Skeletal muscle tissue (tissue), 4 donors: ENCODE measurements around the gene PERM1. TPM values are rescaled to one million over a fixed set of nuclear protein-coding genes. Genes with fewer than 3 reads are reported as not detected.
"Not testable (repeated sequence)": the region's sequence is repeated elsewhere in the genome, so short reads cannot be mapped to it uniquely, and the experiment has no call there.

Source experiments
- H3K27ac ChIP-seq: one replicate; pipeline ENCODE4 v1.7.0; 2013; ENCODE audit warnings: mild to moderate bottlenecking, low read depth, low read length, inconsistent platforms
- H3K27me3 ChIP-seq, 3 donors: one replicate each; pipeline ENCODE4 v1.7.0; 2013; ENCODE audit warnings: low read length in 3 of 3; ENCODE audit not compliant: control insufficient read depth in 3 of 3, insufficient read depth in 3 of 3
- H3K36me3 ChIP-seq, 3 donors: one replicate each; pipeline ENCODE4 v1.7.0; 2013; ENCODE audit warnings: low read length in 3 of 3; ENCODE audit not compliant: control insufficient read depth in 3 of 3, insufficient read depth in 3 of 3
- H3K4me1 ChIP-seq, 3 donors: one replicate each; pipeline ENCODE4 v1.7.0; 2013; ENCODE audit warnings: low read length in 3 of 3, mild to moderate bottlenecking in 3 of 3; ENCODE audit not compliant: control insufficient read depth in 3 of 3, insufficient read depth in 3 of 3
- H3K4me3 ChIP-seq, 3 donors: one replicate each; pipeline ENCODE4 v1.7.0; 2013; ENCODE audit warnings: low read length in 3 of 3
- H3K9ac ChIP-seq, 3 donors: one replicate each; pipeline ENCODE4 v1.7.0; 2013; ENCODE audit warnings: low read length in 3 of 3, mild to moderate bottlenecking in 3 of 3, moderate library complexity in 2 of 3, low read depth in 1 of 3
- H3K9me3 ChIP-seq, 3 donors: one replicate each; pipeline ENCODE4 v1.7.0; 2013; ENCODE audit warnings: low read length in 3 of 3; ENCODE audit not compliant: control insufficient read depth in 3 of 3
- total RNA-seq: library from RNA; depleted of rRNA; stranded (reverse); fragments of >200 nt; gene quantifications from one replicate; pipeline ENCODE4 v1.2.3, GENCODE V29; 2014
- donor health status: Osteomylitis.

PERM1 gene
- total RNA-seq, 1 donor from 2014 or later, result 3.1 TPM

DNA sequence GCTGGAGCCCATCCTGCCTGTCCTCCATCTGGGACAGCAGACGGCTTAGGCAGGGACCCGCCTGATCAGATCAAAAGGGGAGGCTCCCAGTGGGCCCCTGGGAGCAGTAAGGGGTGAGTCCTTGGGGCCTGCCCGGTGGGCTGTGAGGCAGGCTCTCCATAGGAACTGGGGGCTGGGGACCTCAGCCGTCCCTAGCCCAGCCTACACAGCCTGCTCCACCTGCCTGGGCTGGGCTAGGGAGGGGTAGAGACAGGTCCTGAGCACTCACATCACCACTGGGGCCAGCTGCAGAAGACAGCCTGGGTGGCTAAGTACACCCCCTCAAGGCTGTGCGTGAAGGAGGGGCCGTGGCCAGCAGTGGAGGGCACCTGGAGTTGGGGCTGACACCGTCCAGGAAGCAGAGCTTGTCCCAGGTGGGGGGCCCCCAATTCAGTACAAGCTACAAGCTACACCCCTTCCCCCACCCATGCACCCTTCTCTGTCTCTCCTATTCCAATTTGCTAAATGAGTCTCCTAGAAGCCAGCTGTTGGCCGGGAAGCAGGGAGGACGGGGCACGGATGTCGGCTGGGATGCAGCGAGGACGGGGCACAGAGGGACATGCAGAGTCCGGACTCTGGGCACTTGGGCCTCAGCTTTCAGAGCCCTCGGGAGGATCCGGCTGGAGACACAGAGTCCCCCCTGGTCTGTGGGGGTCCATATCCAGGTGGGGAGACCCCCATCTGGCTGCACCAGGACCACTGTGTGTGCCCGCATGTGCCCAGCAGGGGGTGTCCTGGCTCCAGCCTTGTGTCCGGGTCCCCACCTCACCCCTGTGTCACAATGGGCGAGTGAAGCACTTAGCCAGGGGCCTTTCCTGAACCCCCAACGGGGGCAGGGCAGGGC is 33.1 kb upstream of the PERM1 start:
- H3K27ac ChIP-seq, result peak overlapping the region; percentile 68

DNA sequence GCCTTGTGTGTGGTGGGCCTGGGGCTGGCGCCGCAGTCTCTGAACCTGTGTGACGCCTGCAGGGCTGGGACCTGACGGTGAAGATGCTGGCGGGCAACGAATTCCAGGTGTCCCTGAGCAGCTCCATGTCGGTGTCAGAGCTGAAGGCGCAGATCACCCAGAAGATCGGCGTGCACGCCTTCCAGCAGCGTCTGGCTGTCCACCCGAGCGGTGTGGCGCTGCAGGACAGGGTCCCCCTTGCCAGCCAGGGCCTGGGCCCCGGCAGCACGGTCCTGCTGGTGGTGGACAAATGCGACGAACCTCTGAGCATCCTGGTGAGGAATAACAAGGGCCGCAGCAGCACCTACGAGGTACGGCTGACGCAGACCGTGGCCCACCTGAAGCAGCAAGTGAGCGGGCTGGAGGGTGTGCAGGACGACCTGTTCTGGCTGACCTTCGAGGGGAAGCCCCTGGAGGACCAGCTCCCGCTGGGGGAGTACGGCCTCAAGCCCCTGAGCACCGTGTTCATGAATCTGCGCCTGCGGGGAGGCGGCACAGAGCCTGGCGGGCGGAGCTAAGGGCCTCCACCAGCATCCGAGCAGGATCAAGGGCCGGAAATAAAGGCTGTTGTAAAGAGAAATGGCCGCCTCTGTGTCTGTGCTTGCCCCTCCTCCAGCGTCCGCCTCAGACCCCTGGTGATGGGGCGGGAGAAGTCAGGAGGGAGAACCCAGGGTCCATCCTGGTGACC is 32.2 kb upstream of the PERM1 start:
- Histone ChIP-seq H3K27me3 (no peaks in the 10 kb centered on the region), H3K9me3 (no peaks in the 10 kb centered on the region), H3K36me3 (no peaks in the 10 kb centered on the region), H3K27ac (peak overlapping the region; percentile 68), H3K4me1 (peaks cover 15 to 19% (median 18%) of the 10 kb centered on the region in 3 donors), H3K9ac (peak overlapping the region; percentile 63 to 89 (median 77)), H3K4me3 (peak overlapping the region; percentile 75 to 97 (median 86))

More for the DNA sequence above, 33.1 kb upstream of the PERM1 start:
- H3K27me3 ChIP-seq, result no peaks in the 10 kb centered on the region
- H3K9ac ChIP-seq, result peak overlapping the region in 1 of 3 donors; percentile 40
- H3K9me3 ChIP-seq, result no peaks in the 10 kb centered on the region
- no peaks in the 10 kb centered on the region for H3K36me3 ChIP-seq
- H3K4me3 ChIP-seq, result no peak overlapping the region
- peaks cover 16 to 20% (median 19%) of the 10 kb centered on the region in 3 donors for H3K4me1 ChIP-seq

DNA sequence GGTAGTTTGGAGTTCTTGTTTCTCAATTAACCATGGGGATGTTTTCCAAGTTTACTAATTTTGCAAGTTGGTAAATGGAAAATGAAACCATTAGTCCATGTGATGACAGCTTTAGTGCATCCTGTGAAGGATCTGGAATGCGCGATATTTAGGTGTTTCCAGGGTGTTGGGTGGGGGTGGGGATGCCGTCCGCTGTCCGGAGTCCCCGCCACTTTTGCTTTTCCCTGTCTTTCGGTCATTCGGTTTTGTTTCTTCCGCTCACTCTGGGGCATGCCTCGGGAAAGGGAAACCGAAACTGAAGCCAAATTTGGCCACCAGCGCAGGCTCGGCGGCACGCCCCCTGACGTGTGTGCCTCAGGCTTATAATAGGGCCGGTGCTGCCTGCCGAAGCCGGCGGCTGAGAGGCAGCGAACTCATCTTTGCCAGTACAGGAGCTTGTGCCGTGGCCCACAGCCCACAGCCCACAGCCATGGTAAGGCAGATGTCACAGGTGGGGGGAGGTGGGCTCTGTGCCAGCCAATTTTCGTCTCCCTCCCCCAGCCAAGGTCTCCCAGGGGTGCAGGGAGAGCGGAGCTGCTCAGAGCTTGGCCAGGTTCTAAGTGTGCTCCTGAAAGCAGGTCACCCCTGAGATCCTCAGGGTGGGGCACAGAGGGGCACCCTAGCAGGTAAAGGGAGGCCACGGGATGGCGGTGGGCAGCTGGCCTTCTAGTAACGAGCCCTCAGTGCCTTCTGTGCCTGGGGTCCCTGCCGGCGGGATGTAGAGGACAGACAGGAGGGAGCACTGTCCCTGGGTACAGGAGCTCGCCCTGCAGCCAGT is 31.4 kb upstream of the PERM1 start, which contains the start of gene ISG15:
Gene ISG15 (plus strand): TSS at position 393 of the 817 bp plus-strand sequence. CDS start 77 bp downstream, at position 470.
- Histone ChIP-seq H3K9me3 (no peaks in the 10 kb centered on the region), H3K4me3 (peak within 1 kb of the TSS; percentile 75 to 97 (median 86)), H3K27ac (peak within 1 kb of the TSS; percentile 68), H3K9ac (peak within 1 kb of the TSS; percentile 71 to 89 (median 77)), H3K4me1 (peaks cover 14 to 18% (median 16%) of the 10 kb centered on the region in 3 donors), H3K27me3 (no peaks in the 10 kb centered on the region), H3K36me3 (no peaks in the 10 kb centered on the region)

DNA sequence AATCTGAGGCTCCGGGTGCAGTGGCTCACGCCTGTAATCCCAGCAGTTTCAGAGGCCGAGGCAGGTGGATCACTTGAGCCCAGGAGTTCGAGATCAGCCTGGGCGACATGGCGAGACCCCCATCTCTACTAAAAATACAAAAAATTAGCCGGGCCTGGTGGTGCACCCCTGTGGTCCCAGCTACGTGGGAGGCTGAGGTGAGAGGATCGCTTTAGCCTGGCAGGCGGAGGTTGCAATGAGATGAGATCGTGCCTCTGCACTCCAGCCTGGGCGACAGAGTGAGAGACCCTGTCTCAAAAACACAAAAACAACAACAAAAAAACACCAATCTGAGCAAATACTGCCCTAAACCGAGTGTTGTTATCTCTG is 30.8 kb upstream of the PERM1 start:
- Histone ChIP-seq H3K9ac (peak overlapping the region; percentile 71 to 89 (median 71)), H3K4me3 (peak overlapping the region; percentile 75 to 97 (median 86)), H3K27ac (peak overlapping the region; percentile 68), H3K4me1 (peaks cover 14 to 18% (median 16%) of the 10 kb centered on the region in 3 donors)
- not testable (repeated sequence) for H3K36me3 ChIP-seq, H3K27me3 ChIP-seq, H3K9me3 ChIP-seq

DNA sequence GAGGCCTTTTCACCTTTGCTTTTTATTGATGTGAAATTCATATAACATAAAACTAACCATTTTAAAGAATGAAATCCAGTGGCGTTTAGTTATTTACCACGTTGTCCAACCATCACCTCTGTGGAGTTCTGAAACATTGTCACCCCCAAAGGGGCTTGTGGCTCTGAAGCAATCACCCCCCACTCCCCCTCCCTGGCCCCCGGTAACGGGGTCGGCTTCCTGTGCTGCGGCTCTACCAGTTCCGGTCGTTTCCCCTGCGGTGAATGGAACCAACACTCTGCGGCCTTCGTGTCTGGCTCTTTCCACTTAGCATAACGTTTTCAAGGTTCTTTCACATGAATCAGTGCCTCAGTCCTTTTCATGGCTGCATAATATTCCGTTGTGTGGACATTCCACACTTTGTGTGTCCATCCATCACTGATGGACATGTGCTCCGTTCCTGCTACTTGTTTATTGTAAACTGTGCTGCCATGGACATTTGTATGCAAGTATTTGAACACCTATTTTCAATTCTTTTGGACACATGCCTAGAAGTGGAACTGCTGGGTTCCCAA is 29.6 kb upstream of the PERM1 start:
- Histone ChIP-seq H3K36me3 (no peaks in the 10 kb centered on the region), H3K9me3 (no peaks in the 10 kb centered on the region), H3K27ac (no peak overlapping the region), H3K4me1 (peaks cover 15 to 18% (median 16%) of the 10 kb centered on the region in 3 donors), H3K9ac (no peak overlapping the region), H3K4me3 (no peak overlapping the region), H3K27me3 (peaks cover 0 to 6% (median 2%) of the 10 kb centered on the region in 3 donors)

DNA sequence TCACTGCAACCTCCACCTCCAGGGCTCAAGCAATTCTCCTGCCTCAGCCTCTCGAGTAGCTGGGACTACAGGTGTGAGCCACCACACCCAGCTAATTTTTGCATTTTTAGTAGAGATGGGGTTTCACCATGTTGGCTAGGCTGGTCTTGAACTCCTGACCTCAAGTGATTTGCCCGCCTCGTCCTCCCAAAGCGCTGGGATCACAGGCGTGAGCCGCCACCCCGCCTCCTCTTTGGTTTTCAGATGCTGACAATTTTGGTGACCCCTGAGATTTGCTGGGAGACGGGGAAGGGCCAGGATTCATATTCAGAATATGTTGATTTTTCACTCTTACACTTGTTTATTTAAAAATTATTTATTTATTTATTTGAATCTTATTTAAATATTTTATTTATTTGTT is 28.2 kb upstream of the PERM1 start:
- H3K27ac ChIP-seq, H3K9me3 ChIP-seq, H3K4me3 ChIP-seq, H3K36me3 ChIP-seq, H3K9ac ChIP-seq: not testable (repeated sequence)
- H3K27me3 ChIP-seq, result peaks cover 5 to 13% (median 7%) of the 10 kb centered on the region in 3 donors
- peaks cover 25 to 27% (median 27%) of the 10 kb centered on the region in 3 donors for H3K4me1 ChIP-seq

DNA sequence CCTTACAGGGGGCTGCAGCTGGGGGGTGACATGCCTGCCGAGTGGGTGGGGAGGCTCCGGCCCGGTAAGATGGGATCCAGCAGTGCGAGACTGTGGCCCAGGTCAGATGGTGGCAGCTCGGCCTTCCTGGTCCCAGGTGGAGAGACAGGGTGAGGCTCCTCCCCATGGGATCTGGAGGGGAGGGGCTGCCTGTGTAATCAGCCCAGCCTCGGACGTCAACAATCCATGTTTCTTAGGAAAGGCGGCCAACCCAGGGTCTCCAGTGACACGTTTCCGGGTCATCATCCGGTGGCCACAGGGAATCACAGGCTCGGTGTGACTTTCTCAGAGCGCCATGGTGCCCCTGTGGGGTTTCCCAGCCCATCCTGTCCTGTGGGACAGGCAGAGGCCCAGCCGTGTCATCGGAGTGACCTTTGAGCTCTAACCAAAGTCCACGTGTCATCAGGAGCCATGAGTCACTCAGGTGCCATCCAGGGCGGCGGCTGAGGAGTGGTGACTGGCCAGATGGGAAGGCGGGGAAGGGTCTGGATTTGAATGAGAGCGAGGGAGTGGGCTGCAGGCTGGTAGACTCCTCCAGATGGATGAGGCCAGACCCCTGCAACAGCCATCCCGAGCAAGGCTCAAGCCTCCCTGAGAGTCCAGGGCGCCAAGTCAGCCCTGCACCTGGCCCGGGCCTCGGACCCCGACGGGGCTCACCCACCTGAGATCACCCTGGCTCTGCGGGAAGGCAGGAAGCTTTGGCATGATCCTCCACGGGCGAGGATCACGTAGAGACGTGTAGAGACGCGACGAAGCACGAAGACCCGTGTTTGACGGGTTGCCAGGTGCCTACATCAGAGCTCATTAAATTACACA is 24.6 kb upstream of the PERM1 start:
- Histone ChIP-seq H3K4me3 (no peak overlapping the region), H3K36me3 (no peaks in the 10 kb centered on the region), H3K9me3 (no peaks in the 10 kb centered on the region), H3K27me3 (peaks cover 5 to 33% (median 15%) of the 10 kb centered on the region in 3 donors), H3K9ac (peak overlapping the region in 1 of 3 donors; percentile 16), H3K27ac (no peak overlapping the region), H3K4me1 (peaks cover 20 to 24% (median 23%) of the 10 kb centered on the region in 3 donors)

DNA sequence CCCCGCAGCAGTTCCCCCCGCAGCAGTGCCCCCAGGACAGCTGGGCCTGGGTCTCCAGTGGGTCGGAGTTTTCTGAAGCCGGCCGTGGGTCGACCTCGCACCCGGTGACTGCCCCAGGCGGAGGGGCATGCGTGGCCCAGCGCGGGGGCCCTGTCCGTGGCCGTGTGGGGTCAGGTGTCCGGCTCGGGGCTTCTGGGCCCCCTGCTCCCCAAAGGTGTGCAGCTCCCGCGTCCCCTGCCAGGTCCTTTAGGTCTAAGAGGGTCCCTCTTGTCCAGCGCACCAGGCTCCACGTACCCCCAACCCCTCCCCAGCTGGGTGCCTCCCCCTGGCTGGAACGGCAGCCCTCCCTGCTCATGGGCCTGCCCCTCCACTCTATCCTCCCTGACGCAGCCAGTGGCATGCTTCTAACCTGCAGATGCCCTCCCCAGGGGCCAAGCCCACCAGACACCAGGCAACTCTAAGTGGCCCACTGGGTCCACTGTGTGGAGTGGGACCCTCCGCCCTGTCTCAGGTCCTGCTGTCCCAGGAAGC is 23.9 kb upstream of the PERM1 start:
- no peaks in the 10 kb centered on the region for H3K9me3 ChIP-seq
- peaks cover 22 to 26% (median 26%) of the 10 kb centered on the region in 3 donors for H3K4me1 ChIP-seq
- H3K4me3 ChIP-seq, result no peak overlapping the region
- H3K27me3 ChIP-seq, result peaks cover 7 to 36% (median 22%) of the 10 kb centered on the region in 3 donors
- no peak overlapping the region for H3K27ac ChIP-seq
- H3K36me3 ChIP-seq, result no peaks in the 10 kb centered on the region
- H3K9ac ChIP-seq, result peak overlapping the region in 1 of 3 donors; percentile 66
